HUES48 (cell line): ENCODE measurements around the gene C2orf66.

Source experiments
- H3K27ac ChIP-seq: one replicate; pipeline ENCODE4 v1.7.0; 2013; ENCODE audit warnings: low read depth, low read length, inconsistent platforms
- H3K27me3 ChIP-seq: 2 replicates; pipeline ENCODE4 v1.6.1; 2013; ENCODE audit warnings: mild to moderate bottlenecking, low read length; ENCODE audit not compliant: control insufficient read depth, insufficient read depth
- H3K36me3 ChIP-seq: 2 replicates; pipeline ENCODE4 v1.6.1; 2013; ENCODE audit warnings: low read length; ENCODE audit not compliant: control insufficient read depth, insufficient read depth
- H3K4me1 ChIP-seq: 2 replicates; pipeline ENCODE4 v1.6.1; 2013; ENCODE audit warnings: mild to moderate bottlenecking, low read length; ENCODE audit not compliant: control insufficient read depth, insufficient read depth
- H3K4me3 ChIP-seq: 2 replicates; pipeline ENCODE4 v1.5.1; 2013; ENCODE audit warnings: mild to moderate bottlenecking, low read depth, low read length
- H3K9ac ChIP-seq: 2 replicates; pipeline ENCODE4 v1.6.1; 2013; ENCODE audit warnings: mild to moderate bottlenecking, low read depth, low read length, moderate library complexity
- H3K9me3 ChIP-seq: 2 replicates; pipeline ENCODE4 v1.6.1; 2013; ENCODE audit warnings: low read length; ENCODE audit not compliant: control insufficient read depth, insufficient read depth

Gene C2orf66

DNA sequence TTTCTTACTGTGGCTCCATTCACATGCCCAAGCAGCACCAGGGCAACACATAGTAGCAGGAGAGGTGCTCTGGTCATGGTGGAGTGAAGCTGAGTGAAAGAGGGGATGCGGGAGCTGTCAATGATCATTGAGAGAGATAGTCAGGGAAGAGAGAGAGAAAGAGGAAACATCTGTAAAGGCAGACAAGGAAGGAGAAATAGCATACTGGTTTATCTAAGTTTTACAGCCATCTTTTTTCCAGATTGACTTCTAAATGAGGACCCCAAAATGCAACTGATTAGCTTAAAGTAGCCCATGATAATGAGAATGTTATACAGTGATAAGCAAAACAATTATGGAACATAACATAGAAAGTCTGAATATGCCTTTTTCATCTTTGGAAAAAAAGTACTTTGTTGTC is at the start of gene C2orf66:
C2orf66 (minus strand) TSS at position 96 of the 400 bp plus-strand sequence; CDS start at position 77, 19 bp downstream.
- Histone ChIP-seq H3K36me3 (no peaks in the 10 kb centered on the region), H3K9ac (no peak within 1 kb of the TSS), H3K27me3 (no peaks in the 10 kb centered on the region), H3K4me1 (no peaks in the 10 kb centered on the region), H3K27ac (no peak within 1 kb of the TSS), H3K9me3 (no peaks in the 10 kb centered on the region), H3K4me3 (no peak within 1 kb of the TSS)

GRCh38 chr2:196854629-196855028 is 45.5 kb upstream of the C2orf66 start:
- Histone ChIP-seq H3K36me3 (peaks cover 6% of the 10 kb centered on the region), H3K27ac (no peak overlapping the region), H3K9ac (no peak overlapping the region), H3K4me1 (no peaks in the 10 kb centered on the region), H3K4me3 (no peak overlapping the region), H3K27me3 (no peaks in the 10 kb centered on the region), H3K9me3 (peaks cover 1% of the 10 kb centered on the region; the same call in 1 of the 2 replicates)

- no peaks in the 10 kb centered on the region for H3K27me3 ChIP-seq
- no peak overlapping the region for H3K4me3 ChIP-seq
- no peak overlapping the region for H3K9ac ChIP-seq
- peaks cover 6% of the 10 kb centered on the region; the same call in 1 of the 2 replicates for H3K36me3 ChIP-seq
- no peak overlapping the region for H3K27ac ChIP-seq
- H3K4me1 ChIP-seq = no peaks in the 10 kb centered on the region
- H3K9me3 ChIP-seq = no peaks in the 10 kb centered on the region
Measured at GRCh38 chr2:196853301-196854087, 44.3 kb upstream of the C2orf66 start.

DNA sequence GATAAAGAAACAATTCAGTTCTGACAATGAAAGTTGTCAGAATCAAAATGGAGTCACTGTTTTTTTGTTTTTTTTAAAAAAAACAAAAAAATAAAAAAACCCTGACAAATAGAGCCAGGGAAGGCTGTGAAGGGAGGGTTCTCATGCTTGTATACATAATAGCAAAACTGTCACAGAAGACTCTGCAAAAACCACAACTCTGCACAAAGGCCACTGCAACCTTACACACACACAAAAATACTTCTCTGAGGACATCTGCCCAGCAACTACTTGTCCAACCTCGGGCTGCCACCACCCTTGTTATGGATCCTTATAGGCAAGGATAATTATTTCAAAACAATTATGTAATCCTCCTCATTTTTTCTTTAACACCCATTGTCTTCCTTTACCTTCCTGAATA is 41.9 kb upstream of the C2orf66 start:
- Histone ChIP-seq H3K36me3 (peaks cover 17% of the 10 kb centered on the region), H3K27me3 (no peaks in the 10 kb centered on the region), H3K27ac (no peak overlapping the region), H3K9me3 (no peaks in the 10 kb centered on the region), H3K4me1 (no peaks in the 10 kb centered on the region), H3K9ac (no peak overlapping the region), H3K4me3 (no peak overlapping the region)

DNA sequence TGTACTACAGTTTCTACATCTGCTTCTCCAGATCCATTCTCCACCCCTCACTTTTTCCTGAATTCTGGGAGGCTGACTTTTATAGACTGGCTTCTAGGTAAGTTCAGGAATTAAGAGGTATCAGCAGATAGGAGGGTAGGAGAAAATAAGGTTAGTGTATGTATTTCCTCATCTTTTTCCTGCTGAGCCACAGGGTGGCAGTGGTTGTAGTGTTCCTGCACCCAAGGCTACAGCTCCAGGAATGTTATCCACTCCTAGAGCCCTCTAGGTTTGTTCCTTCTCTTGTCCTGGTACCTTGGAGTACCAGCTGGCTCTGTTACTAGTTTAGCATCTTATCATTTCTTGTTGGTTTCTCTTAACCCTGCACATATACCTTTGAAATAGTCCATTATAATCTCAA is 40.7 kb upstream of the C2orf66 start:
- Histone ChIP-seq H3K4me1 (no peaks in the 10 kb centered on the region), H3K27ac (no peak overlapping the region), H3K4me3 (no peak overlapping the region), H3K9me3 (no peaks in the 10 kb centered on the region), H3K36me3 (peaks cover 27% of the 10 kb centered on the region), H3K27me3 (no peaks in the 10 kb centered on the region), H3K9ac (no peak overlapping the region)

DNA sequence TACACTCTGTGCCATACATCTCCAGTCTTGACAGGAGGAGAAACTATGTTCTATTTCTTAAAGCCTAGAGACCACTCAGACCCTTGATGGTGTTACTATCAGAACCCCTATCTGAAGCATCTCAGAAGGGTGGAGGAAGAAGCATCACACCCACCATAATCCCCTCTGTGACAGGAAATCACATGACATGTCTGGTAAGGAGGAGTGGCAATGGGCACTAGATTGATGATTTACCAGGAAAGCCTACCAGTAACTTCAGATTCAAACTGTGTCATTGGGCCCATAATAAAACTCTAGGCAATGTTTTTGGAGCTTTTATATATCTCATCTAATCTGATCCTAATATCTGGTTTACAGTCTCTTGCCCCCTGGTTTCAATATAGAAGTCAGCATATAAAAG is 37.1 kb upstream of the C2orf66 start:
- H3K27ac ChIP-seq = no peak overlapping the region
- H3K4me3 ChIP-seq = no peak overlapping the region
- no peaks in the 10 kb centered on the region for H3K27me3 ChIP-seq
- no peaks in the 10 kb centered on the region for H3K9me3 ChIP-seq
- H3K4me1 ChIP-seq = no peaks in the 10 kb centered on the region
- peaks cover 57% of the 10 kb centered on the region for H3K36me3 ChIP-seq
- H3K9ac ChIP-seq = no peak overlapping the region

GRCh38 chr2:196845371-196845770 is 36.2 kb upstream of the C2orf66 start:
- no peak overlapping the region for H3K4me3 ChIP-seq
- peaks cover 66% of the 10 kb centered on the region for H3K36me3 ChIP-seq
- H3K4me1 ChIP-seq = no peaks in the 10 kb centered on the region
- H3K9me3 ChIP-seq = no peaks in the 10 kb centered on the region
- H3K27ac ChIP-seq = no peak overlapping the region
- H3K9ac ChIP-seq = no peak overlapping the region
- no peaks in the 10 kb centered on the region for H3K27me3 ChIP-seq

GRCh38 chr2:196840171-196840570 is 31.0 kb upstream of the C2orf66 start:
- Histone ChIP-seq H3K9ac (no peak overlapping the region), H3K27ac (no peak overlapping the region), H3K27me3 (no peaks in the 10 kb centered on the region), H3K9me3 (no peaks in the 10 kb centered on the region), H3K36me3 (peaks cover 88% of the 10 kb centered on the region), H3K4me1 (no peaks in the 10 kb centered on the region), H3K4me3 (no peak overlapping the region)

GRCh38 chr2:196839574-196839973 is 30.4 kb upstream of the C2orf66 start:
- Histone ChIP-seq H3K27me3 (no peaks in the 10 kb centered on the region), H3K27ac (no peak overlapping the region), H3K4me1 (no peaks in the 10 kb centered on the region), H3K4me3 (no peak overlapping the region), H3K36me3 (peaks cover 84% of the 10 kb centered on the region), H3K9me3 (no peaks in the 10 kb centered on the region), H3K9ac (no peak overlapping the region)

DNA sequence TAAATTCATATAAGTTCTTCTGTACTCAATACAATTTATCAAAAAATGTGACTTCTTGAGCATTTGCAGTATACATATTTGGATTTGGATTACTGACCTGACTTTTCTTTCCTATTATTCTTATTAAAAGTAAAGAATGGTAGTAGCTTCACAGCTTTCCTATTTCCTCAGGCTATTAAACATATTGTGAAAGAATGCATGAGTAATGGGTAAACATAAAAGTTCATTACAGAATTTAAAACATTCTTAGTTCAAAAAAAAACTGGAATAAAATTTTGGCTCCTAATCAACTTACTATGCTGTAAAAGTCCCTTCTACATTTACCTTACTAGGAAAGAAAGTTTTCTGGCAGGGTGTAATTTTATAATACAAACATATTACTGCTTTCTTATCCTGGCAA is 27.3 kb upstream of the C2orf66 start:
- H3K9me3 ChIP-seq = no peaks in the 10 kb centered on the region
- H3K27ac ChIP-seq = no peak overlapping the region
- H3K36me3 ChIP-seq = peaks cover 57% of the 10 kb centered on the region
- no peak overlapping the region for H3K4me3 ChIP-seq
- H3K4me1 ChIP-seq = no peaks in the 10 kb centered on the region
- H3K27me3 ChIP-seq = no peaks in the 10 kb centered on the region
- no peak overlapping the region for H3K9ac ChIP-seq

- no peaks in the 10 kb centered on the region for H3K27me3 ChIP-seq
- H3K4me3 ChIP-seq = no peak overlapping the region
- 0 out of 2 replicates have a peak, but pooled peaks cover 4% of the 10 kb centered on the region for H3K4me1 ChIP-seq
- H3K36me3 ChIP-seq = peaks cover 3% of the 10 kb centered on the region; the same call in 1 of the 2 replicates
- H3K27ac ChIP-seq = no peak overlapping the region
- H3K9me3 ChIP-seq = no peaks in the 10 kb centered on the region
- no peak overlapping the region for H3K9ac ChIP-seq
Measured at GRCh38 chr2:196830701-196831100, 21.5 kb upstream of the C2orf66 start.
